ENCODE data around the gene UCP1. TPM values are rescaled to one million over a fixed set of nuclear protein-coding genes. Genes with fewer than 3 reads are reported as not detected.

Gene UCP1
- total RNA-seq = not detected in 2 replicates

- DNase-seq (ENCODE audit: extremely low read depth, low read depth, low spot score) = no peak
Measured at GRCh38 chr4:140568507-140569306, at the start of gene UCP1. TSS of gene UCP1 (minus strand) at chr4:140568961. CDS start at chr4:140568729, 232 bp downstream.

GRCh38 chr4:140617499-140618248 lies 48.9 kb upstream of the UCP1 start:
- DNase-seq (ENCODE audit: extremely low read depth, low read depth, low spot score) = no peak

GRCh38 chr4:140615451-140615850 lies 46.7 kb upstream of the UCP1 start:
- no peak for DNase-seq (ENCODE audit: extremely low read depth, low read depth, low spot score)

- DNase-seq (ENCODE audit: extremely low read depth, low read depth, low spot score) = no peak
Measured at GRCh38 chr4:140612357-140612756, 43.6 kb upstream of the UCP1 start.

GRCh38 chr4:140611854-140612253 lies 43.1 kb upstream of the UCP1 start:
- DNase-seq (ENCODE audit: extremely low read depth, low read depth, low spot score) = no peak

- peak; percentile 61 for DNase-seq (ENCODE audit: extremely low read depth, low read depth, low spot score)
Measured at GRCh38 chr4:140609548-140610425, 41.0 kb upstream of the UCP1 start.

- no peak for DNase-seq (ENCODE audit: extremely low read depth, low read depth, low spot score)
Measured at GRCh38 chr4:140607852-140608251, 39.1 kb upstream of the UCP1 start.

GRCh38 chr4:140604544-140604943 lies 35.8 kb upstream of the UCP1 start:
- DNase-seq (ENCODE audit: extremely low read depth, low read depth, low spot score) = no peak

- DNase-seq (ENCODE audit: extremely low read depth, low read depth, low spot score) = no peak
Measured at GRCh38 chr4:140603286-140603685, 34.5 kb upstream of the UCP1 start.

GRCh38 chr4:140602714-140603113 lies 34.0 kb upstream of the UCP1 start:
- DNase-seq (ENCODE audit: extremely low read depth, low read depth, low spot score) = no peak

GRCh38 chr4:140600408-140600807 lies 31.6 kb upstream of the UCP1 start:
- no peak for DNase-seq (ENCODE audit: extremely low read depth, low read depth, low spot score)

- DNase-seq (ENCODE audit: extremely low read depth, low read depth, low spot score) = no peak
Measured at GRCh38 chr4:140595065-140595464, 26.3 kb upstream of the UCP1 start.

- DNase-seq (ENCODE audit: extremely low read depth, low read depth, low spot score) = no peak
Measured at GRCh38 chr4:140584439-140584838, 15.7 kb upstream of the UCP1 start.

- DNase-seq (ENCODE audit: extremely low read depth, low read depth, low spot score) = no peak
Measured at GRCh38 chr4:140581078-140581477, 12.3 kb upstream of the UCP1 start.

- no peak for DNase-seq (ENCODE audit: extremely low read depth, low read depth, low spot score)
Measured at GRCh38 chr4:140579278-140579677, 10.5 kb upstream of the UCP1 start.

- no peak for DNase-seq (ENCODE audit: extremely low read depth, low read depth, low spot score)
Measured at GRCh38 chr4:140575489-140575888, 6.7 kb upstream of the UCP1 start.

- DNase-seq (ENCODE audit: extremely low read depth, low read depth, low spot score) = no peak
Measured at GRCh38 chr4:140571620-140572019, 2.9 kb upstream of the UCP1 start.

- no peak for DNase-seq (ENCODE audit: extremely low read depth, low read depth, low spot score)
Measured at GRCh38 chr4:140569307-140569638, 512 bp upstream of the UCP1 start.

- DNase-seq (ENCODE audit: extremely low read depth, low read depth, low spot score) = no peak
Measured at GRCh38 chr4:140559696-140560095, 9.1 kb downstream of the UCP1 start.

- no peak for DNase-seq (ENCODE audit: extremely low read depth, low read depth, low spot score)
Measured at GRCh38 chr4:140557831-140558435, 10.8 kb downstream of the UCP1 start.

Data from glomerular endothelial cell (primary cell).